Brain pericyte (primary cell): ENCODE data around the gene SSX3.
"Not testable (repeated sequence)": the region's sequence is repeated elsewhere in the genome, so short reads cannot be mapped to it uniquely, and the experiment has no call there.

Source experiments
- DNase-seq: peaks from one replicate; pipeline ENCODE4 v3.0.0-alpha.2; 2012; ENCODE audit warnings: low read depth, low spot score

The SSX3 gene

GRCh38 chrX:48356315-48357094 is at the start of gene SSX3:
TSS of gene SSX3 (minus strand) at chrX:48356703. CDS start at chrX:48355249, 1,454 bp downstream.
- not testable (repeated sequence) for DNase-seq

GRCh38 chrX:48397825-48398224 is 41.3 kb upstream of the SSX3 start:
- not testable (repeated sequence) for DNase-seq

GRCh38 chrX:48396931-48397330 is 40.4 kb upstream of the SSX3 start:
- not testable (repeated sequence) for DNase-seq

- not testable (repeated sequence) for DNase-seq
Observed at GRCh38 chrX:48383239-48383638, 26.7 kb upstream of the SSX3 start, which contains the start of gene SSX4. TSS of gene SSX4 (plus strand) at chrX:48383539. CDS start at chrX:48384054, 515 bp downstream.

GRCh38 chrX:48370408-48370807 is 13.9 kb upstream of the SSX3 start:
- not testable (repeated sequence) for DNase-seq

GRCh38 chrX:48367717-48368408 is 11.4 kb upstream of the SSX3 start:
- DNase-seq, result not testable (repeated sequence)

GRCh38 chrX:48359281-48359680 is 2.8 kb upstream of the SSX3 start:
- not testable (repeated sequence) for DNase-seq

GRCh38 chrX:48357681-48358080 is 1.2 kb upstream of the SSX3 start:
- no peak for DNase-seq

GRCh38 chrX:48346059-48346458 is 10.4 kb downstream of the SSX3 start:
- not testable (repeated sequence) for DNase-seq

- DNase-seq, result not testable (repeated sequence)
Observed at GRCh38 chrX:48313996-48314395, 42.5 kb downstream of the SSX3 start.

- no peak for DNase-seq
Observed at GRCh38 chrX:48306175-48306574, 50.3 kb downstream of the SSX3 start.
